Activated CD8-positive, alpha-beta T cell treated with anti-CD3 and anti-CD28 coated beads, Interleukin-2, amount 10 ng/mL, durations not matched to agents 7 days and 5 days (primary cell): ENCODE results near the gene HPCAL1. TPM values are rescaled to one million over a fixed set of nuclear protein-coding genes. Genes with fewer than 3 reads are reported as not detected.

Experiments
- ATAC-seq: fragments of 150-1000 bp; cut with Tn5 transposase; one replicate; pipeline ENCODE4 v1.10.0; 2021; ENCODE audit warnings: moderate library complexity
- CTCF ChIA-PET: fragments of 350-600 bp; sonication (Branson Sonifier 250); formaldehyde crosslinking; loops from one replicate; lab custom pipeline; 2021; ENCODE audit warnings: antibody characterized with exemption; lab: Charles Lee
- POLR2A ChIA-PET: fragments of 350-600 bp; sonication (Branson Sonifier 250); formaldehyde crosslinking; loops from one replicate; lab custom pipeline; 2021; ENCODE audit warnings: antibody characterized with exemption; lab: Charles Lee
- DNase-seq: peaks from one replicate; pipeline ENCODE4 v3.0.0-alpha.2; 2020
- H3K27ac Mint-ChIP-seq: one replicate; pipeline ENCODE4 v1.8.0; 2021; ENCODE audit warnings: mild to moderate bottlenecking, mixed read lengths
- H3K27me3 Mint-ChIP-seq: one replicate; pipeline ENCODE4 v1.8.0; 2021; ENCODE audit warnings: low read depth, mixed read lengths
- H3K36me3 Mint-ChIP-seq: one replicate; pipeline ENCODE4 v1.8.0; 2021; ENCODE audit warnings: low read depth, mixed read lengths
- H3K4me1 Mint-ChIP-seq: one replicate; pipeline ENCODE4 v1.8.0; 2021; ENCODE audit warnings: low read depth, mixed read lengths
- H3K4me3 Mint-ChIP-seq: one replicate; pipeline ENCODE4 v1.8.0; 2021; ENCODE audit warnings: mild to moderate bottlenecking, mixed read lengths
- H3K9me3 Mint-ChIP-seq: one replicate; pipeline ENCODE4 v1.8.0; 2022; ENCODE audit warnings: mixed read lengths; ENCODE audit not compliant: insufficient read depth
- total RNA-seq, 2 experiments: library from RNA; stranded (reverse); gene quantifications; one replicate each; pipeline ENCODE4 v1.2.3, GENCODE V29; 2021

HPCAL1 gene
- total RNA-seq, 2 experiments from 2014 or later = 55.8 to 56.6 TPM

GRCh38 chr2:10320575-10320931 lies 17.8 kb downstream of the HPCAL1 start:
- POLR2A ChIA-PET = no interaction called here
- Mint-ChIP-seq H3K4me1 (peaks cover 9% of the 10 kb centered on the region), H3K27me3 (no peaks in the 10 kb centered on the region), H3K27ac (no peak overlapping the region), H3K9me3 (peaks cover 3% of the 10 kb centered on the region), H3K36me3 (peaks cover 23% of the 10 kb centered on the region), H3K4me3 (no peak overlapping the region)
- DNase-seq (no peak), ATAC-seq (no peak)
- CTCF ChIA-PET = no interaction called here

GRCh38 chr2:10320933-10321332 lies 18.2 kb downstream of the HPCAL1 start:
- ATAC-seq = no peak
- ChIA-PET POLR2A (no interaction called here), CTCF (no interaction called here)
- H3K9me3 Mint-ChIP-seq = peaks cover 3% of the 10 kb centered on the region
- no peak for DNase-seq
- peaks cover 10% of the 10 kb centered on the region for H3K4me1 Mint-ChIP-seq
- no peak overlapping the region for H3K4me3 Mint-ChIP-seq
- no peak overlapping the region for H3K27ac Mint-ChIP-seq
- H3K36me3 Mint-ChIP-seq = peaks cover 23% of the 10 kb centered on the region
- H3K27me3 Mint-ChIP-seq = no peaks in the 10 kb centered on the region

- ATAC-seq (no peak), DNase-seq (no peak)
- Mint-ChIP-seq H3K36me3 (peaks cover 23% of the 10 kb centered on the region), H3K27me3 (no peaks in the 10 kb centered on the region), H3K4me1 (peaks cover 8% of the 10 kb centered on the region), H3K4me3 (no peak overlapping the region), H3K9me3 (peaks cover 3% of the 10 kb centered on the region), H3K27ac (no peak overlapping the region)
- CTCF ChIA-PET = interaction anchor here (1.0 kb wide), 1 partner anchor 10 kb away, joined by 3 read pairs; no protein-coding TSS in a partner anchor
- POLR2A ChIA-PET = no interaction called here
Measured at GRCh38 chr2:10321622-10322021, 18.9 kb downstream of the HPCAL1 start.

GRCh38 chr2:10322481-10322880 lies 19.8 kb downstream of the HPCAL1 start:
- POLR2A ChIA-PET = interaction anchor here (1.3 kb wide), 1 partner anchor 10 kb away, joined by 4 read pairs; no protein-coding TSS in a partner anchor
- CTCF ChIA-PET = interaction anchor here (1.0 to 2.0 kb wide), 2 partner anchors 9 to 17 kb away, joined by 3 to 5 read pairs; no protein-coding TSS in a partner anchor
- Mint-ChIP-seq H3K4me3 (no peak overlapping the region), H3K36me3 (peaks cover 23% of the 10 kb centered on the region), H3K4me1 (peaks cover 12% of the 10 kb centered on the region), H3K27me3 (no peaks in the 10 kb centered on the region), H3K9me3 (peaks cover 3% of the 10 kb centered on the region), H3K27ac (no peak overlapping the region)
- DNase-seq (no peak), ATAC-seq (no peak)

GRCh38 chr2:10322973-10323372 lies 20.3 kb downstream of the HPCAL1 start:
- ATAC-seq (no peak), DNase-seq (no peak)
- ChIA-PET POLR2A (interaction anchor here (1.3 kb wide), 1 partner anchor 9 kb away, joined by 4 read pairs; no protein-coding TSS in a partner anchor), CTCF (interaction anchor here (2.0 kb wide), 1 partner anchor 17 kb away, joined by 5 read pairs; no protein-coding TSS in a partner anchor)
- H3K4me1 Mint-ChIP-seq = peaks cover 17% of the 10 kb centered on the region
- H3K27me3 Mint-ChIP-seq = no peaks in the 10 kb centered on the region
- H3K4me3 Mint-ChIP-seq = no peak overlapping the region
- H3K36me3 Mint-ChIP-seq = peaks cover 23% of the 10 kb centered on the region
- H3K9me3 Mint-ChIP-seq = peaks cover 3% of the 10 kb centered on the region
- H3K27ac Mint-ChIP-seq = no peak overlapping the region

- POLR2A ChIA-PET = interaction anchor here (1.3 kb wide), 1 partner anchor 9 kb away, joined by 4 read pairs; no protein-coding TSS in a partner anchor
- no peak for ATAC-seq
- Mint-ChIP-seq H3K9me3 (peaks cover 3% of the 10 kb centered on the region), H3K4me1 (peaks cover 21% of the 10 kb centered on the region), H3K27ac (no peak overlapping the region), H3K27me3 (no peaks in the 10 kb centered on the region), H3K4me3 (no peak overlapping the region), H3K36me3 (peaks cover 23% of the 10 kb centered on the region)
- no peak for DNase-seq
- CTCF ChIA-PET = interaction anchor here (2.0 kb wide), 1 partner anchor 18 kb away, joined by 5 read pairs; no protein-coding TSS in a partner anchor
Measured at GRCh38 chr2:10323535-10323934, 20.8 kb downstream of the HPCAL1 start.

GRCh38 chr2:10324095-10324832 lies 21.6 kb downstream of the HPCAL1 start:
- Mint-ChIP-seq H3K36me3 (peaks cover 23% of the 10 kb centered on the region), H3K27ac (no peak overlapping the region), H3K9me3 (peaks cover 3% of the 10 kb centered on the region), H3K27me3 (no peaks in the 10 kb centered on the region), H3K4me3 (no peak overlapping the region), H3K4me1 (peaks cover 27% of the 10 kb centered on the region)
- no peak for DNase-seq
- CTCF ChIA-PET = interaction anchor here (2.0 kb wide), 1 partner anchor 19 kb away, joined by 5 read pairs; no protein-coding TSS in a partner anchor
- ATAC-seq = no peak
- POLR2A ChIA-PET = no interaction called here

GRCh38 chr2:10325278-10326145 lies 22.8 kb downstream of the HPCAL1 start:
- Mint-ChIP-seq H3K36me3 (peaks cover 21% of the 10 kb centered on the region), H3K4me1 (peaks cover 38% of the 10 kb centered on the region), H3K4me3 (no peak overlapping the region), H3K27me3 (no peaks in the 10 kb centered on the region), H3K27ac (no peak overlapping the region), H3K9me3 (peaks cover 3% of the 10 kb centered on the region)
- ATAC-seq (no peak), DNase-seq (no peak)
- POLR2A ChIA-PET = no interaction called here
- CTCF ChIA-PET = no interaction called here

GRCh38 chr2:10326151-10326616 lies 23.5 kb downstream of the HPCAL1 start:
- POLR2A ChIA-PET = no interaction called here
- ATAC-seq = no peak
- H3K4me1 Mint-ChIP-seq = peaks cover 45% of the 10 kb centered on the region

GRCh38 chr2:10326707-10327594 lies 24.2 kb downstream of the HPCAL1 start:
- H3K4me3 Mint-ChIP-seq = no peak overlapping the region
- ChIA-PET POLR2A (no interaction called here), CTCF (interaction anchor here (1.0 to 5.7 kb wide), 6 partner anchors 16 to 108 kb away, joined by 3 to 63 read pairs (median 7); partner anchors contain the start of gene HPCAL1)
- no peak for DNase-seq
- no peaks in the 10 kb centered on the region for H3K9me3 Mint-ChIP-seq
- H3K4me1 Mint-ChIP-seq = peaks cover 52% of the 10 kb centered on the region
- ATAC-seq = no peak
- no peak overlapping the region for H3K27ac Mint-ChIP-seq
- peaks cover 16% of the 10 kb centered on the region for H3K36me3 Mint-ChIP-seq
- H3K27me3 Mint-ChIP-seq = no peaks in the 10 kb centered on the region

More at GRCh38 chr2:10326151-10326616, 23.5 kb downstream of the HPCAL1 start:
- no peaks in the 10 kb centered on the region for H3K9me3 Mint-ChIP-seq
- no peak overlapping the region for H3K27ac Mint-ChIP-seq
- H3K36me3 Mint-ChIP-seq = peaks cover 22% of the 10 kb centered on the region
- H3K27me3 Mint-ChIP-seq = no peaks in the 10 kb centered on the region
- H3K4me3 Mint-ChIP-seq = no peak overlapping the region
- DNase-seq = no peak
- CTCF ChIA-PET = interaction anchor here (4.0 kb wide), 1 partner anchor 82 kb away, joined by 27 read pairs; no protein-coding TSS in a partner anchor
